D721Med (cell line): Measurements from ENCODE around the gene TGFBR2.

Experiments used
- DNase-seq: peaks from one replicate; pipeline ENCODE4 v3.0.0; 2011; ENCODE audit warnings: low spot score; ENCODE audit not compliant: insufficient read length
- FAIRE-seq: peaks from 2 replicates; lab custom pipeline; 2011; peaks lifted over from hg19 to GRCh38; lab: Jason Lieb, UNC
- TF ChIP-seq, protein P1 (sequence below): IDR thresholded peaks from 2 replicates; pipeline ENCODE4 v1.5.1; 2012; ENCODE audit warnings: mild to moderate bottlenecking, control low read depth; ENCODE audit not compliant: insufficient read depth; ENCODE audit errors: missing control alignments

TGFBR2 gene

DNA sequence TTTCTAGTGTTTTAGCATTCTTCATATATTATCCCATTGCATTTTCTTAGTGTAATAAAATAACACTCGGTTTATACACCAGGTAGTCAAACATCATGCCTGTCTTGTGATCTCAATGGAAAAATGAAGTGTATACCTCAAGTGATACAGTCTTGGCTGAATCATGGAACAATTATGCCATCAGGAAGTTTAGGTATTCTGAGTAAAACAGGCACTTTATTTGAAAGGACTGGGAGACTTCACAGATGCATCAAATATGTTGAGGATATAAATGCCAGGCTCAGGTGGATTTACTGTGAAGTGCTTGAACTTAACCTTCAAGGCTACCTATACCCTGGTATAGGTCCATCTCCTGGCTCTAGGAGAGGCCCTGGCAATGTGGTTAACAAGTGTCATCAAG lies 8.5 kb downstream of the TGFBR2 start:
- TF ChIP-seq, protein P1, sequence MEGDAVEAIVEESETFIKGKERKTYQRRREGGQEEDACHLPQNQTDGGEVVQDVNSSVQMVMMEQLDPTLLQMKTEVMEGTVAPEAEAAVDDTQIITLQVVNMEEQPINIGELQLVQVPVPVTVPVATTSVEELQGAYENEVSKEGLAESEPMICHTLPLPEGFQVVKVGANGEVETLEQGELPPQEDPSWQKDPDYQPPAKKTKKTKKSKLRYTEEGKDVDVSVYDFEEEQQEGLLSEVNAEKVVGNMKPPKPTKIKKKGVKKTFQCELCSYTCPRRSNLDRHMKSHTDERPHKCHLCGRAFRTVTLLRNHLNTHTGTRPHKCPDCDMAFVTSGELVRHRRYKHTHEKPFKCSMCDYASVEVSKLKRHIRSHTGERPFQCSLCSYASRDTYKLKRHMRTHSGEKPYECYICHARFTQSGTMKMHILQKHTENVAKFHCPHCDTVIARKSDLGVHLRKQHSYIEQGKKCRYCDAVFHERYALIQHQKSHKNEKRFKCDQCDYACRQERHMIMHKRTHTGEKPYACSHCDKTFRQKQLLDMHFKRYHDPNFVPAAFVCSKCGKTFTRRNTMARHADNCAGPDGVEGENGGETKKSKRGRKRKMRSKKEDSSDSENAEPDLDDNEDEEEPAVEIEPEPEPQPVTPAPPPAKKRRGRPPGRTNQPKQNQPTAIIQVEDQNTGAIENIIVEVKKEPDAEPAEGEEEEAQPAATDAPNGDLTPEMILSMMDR = no peak
- FAIRE-seq (no peak), DNase-seq (no peak)

DNA sequence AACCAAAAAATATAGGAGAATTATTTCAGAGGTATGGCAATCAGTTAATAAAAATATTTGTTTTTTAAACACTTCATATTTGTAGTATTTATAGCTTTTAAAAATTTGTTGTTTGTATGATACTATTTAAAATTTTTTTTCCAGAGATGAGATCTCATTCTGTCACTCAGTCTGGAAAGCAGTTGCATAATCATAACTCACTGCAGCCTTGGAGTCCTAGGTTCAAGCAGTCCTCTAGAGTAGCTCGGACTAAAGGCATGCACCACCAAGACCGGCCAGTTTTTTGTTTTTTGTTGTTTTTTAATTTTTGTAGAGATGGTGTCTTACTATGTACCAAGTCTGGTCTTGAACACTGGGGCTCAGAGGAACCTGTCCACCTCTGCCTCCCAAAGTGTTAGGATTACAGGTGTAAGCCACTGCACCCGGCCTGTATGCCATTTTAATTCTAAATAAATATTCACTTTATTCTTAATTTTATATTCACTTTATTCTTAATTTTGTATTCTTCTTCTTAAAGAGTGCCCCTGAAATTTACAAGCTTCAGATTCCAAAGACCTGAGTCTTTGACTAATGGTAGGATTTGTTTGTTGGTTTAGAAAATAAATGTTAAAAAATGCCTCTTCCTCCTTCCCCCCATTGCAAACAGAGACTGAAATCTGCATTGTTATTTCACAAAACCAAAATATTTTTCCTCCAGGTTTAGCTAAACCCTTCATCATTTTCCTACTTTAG lies 9.4 kb downstream of the TGFBR2 start:
- FAIRE-seq (no peak), DNase-seq (no peak)
- TF ChIP-seq, protein P1 = no peak

DNA sequence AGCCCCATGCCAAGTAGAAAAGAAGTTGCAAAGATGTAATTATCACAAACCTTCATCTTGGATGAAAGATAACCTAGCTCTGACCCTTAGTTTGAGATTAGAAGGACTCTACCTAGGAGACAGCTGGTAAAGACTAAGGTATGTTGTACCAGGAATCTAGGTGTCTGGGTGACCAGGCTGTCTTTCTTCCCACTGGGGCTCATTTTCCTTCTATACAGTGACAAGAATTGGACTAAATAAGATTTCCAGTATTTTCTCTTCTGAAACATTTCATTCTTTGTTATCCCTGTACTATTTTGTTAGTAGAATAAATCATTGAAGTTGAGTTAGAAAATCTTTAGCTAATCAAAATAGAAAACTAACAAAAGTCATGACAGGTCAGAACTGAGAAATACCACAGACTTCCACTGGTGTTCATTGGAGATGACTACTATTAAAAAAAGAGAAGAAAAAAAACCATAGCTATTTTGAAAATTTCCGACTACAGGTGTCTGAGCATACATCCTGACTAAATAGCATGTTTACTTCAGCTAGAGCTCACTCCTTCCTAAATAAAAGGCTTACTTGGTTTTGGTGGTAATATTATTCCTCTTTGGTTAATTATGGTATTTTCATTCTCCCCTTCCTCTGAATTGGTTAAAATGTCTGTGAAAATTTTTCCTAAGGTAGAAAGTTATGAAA lies 10.1 kb downstream of the TGFBR2 start:
- DNase-seq (no peak), FAIRE-seq (no peak)
- TF ChIP-seq, protein P1 = no peak

DNA sequence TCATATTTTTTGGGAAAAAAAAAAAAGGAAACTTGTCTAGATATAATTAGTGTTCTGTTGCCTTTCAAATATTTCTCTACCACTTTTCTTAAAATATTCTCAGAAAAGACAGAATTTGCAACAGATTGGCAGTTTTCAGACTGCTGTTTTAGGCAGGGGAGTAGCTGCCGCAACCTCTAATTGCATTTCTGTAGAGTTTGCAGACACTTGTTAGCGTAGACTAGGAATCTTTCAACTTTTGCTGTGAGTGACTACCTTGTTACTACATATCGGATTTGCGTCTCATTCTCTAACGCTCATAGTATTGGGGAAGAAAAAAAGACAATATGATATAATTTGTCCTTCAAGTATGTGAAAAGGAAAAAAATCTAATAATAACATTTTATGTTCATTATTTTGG lies 10.7 kb downstream of the TGFBR2 start:
- TF ChIP-seq, protein P1 = no peak
- DNase-seq (no peak), FAIRE-seq (no peak)

DNA sequence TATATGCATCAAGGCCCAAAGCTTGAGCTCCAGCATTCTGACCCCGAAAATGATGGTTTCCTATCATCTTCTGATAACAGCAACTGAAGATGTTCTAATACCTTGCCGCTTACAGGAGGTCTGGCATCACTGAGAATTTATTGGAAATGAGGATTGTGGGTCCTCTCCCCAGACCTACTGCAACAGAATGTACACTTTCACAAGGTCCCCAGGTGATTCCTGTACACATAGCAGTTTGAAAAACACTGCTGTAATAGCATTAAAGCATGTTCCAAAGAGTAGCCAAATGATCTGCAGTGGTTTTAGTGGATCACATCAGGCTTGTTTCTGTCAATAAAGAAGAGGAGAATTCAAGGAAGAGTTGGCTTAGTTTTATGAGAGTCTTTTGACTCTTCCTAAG lies 11.3 kb downstream of the TGFBR2 start:
- no peak for DNase-seq
- FAIRE-seq = no peak
- TF ChIP-seq, protein P1 = no peak

DNA sequence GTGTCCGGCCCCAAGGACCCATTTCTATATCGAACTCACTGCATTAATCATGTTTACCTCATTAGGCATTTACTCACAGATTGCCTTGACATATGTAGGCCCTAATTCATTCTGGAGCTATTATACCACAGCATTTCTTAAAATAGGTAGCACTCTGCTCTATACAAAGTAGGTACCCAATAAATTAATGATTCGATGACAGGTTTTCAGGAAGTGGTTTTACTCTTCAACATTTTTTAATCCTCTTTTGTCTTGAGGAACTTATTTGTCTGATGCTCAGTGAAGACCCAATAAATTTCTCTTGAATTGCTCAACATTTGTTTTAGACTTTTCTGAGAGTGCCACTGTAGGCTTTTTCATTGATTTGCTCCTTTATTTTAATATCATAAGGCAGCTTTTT lies 12.1 kb downstream of the TGFBR2 start:
- TF ChIP-seq, protein P1 = no peak
- DNase-seq (no peak), FAIRE-seq (no peak)

DNA sequence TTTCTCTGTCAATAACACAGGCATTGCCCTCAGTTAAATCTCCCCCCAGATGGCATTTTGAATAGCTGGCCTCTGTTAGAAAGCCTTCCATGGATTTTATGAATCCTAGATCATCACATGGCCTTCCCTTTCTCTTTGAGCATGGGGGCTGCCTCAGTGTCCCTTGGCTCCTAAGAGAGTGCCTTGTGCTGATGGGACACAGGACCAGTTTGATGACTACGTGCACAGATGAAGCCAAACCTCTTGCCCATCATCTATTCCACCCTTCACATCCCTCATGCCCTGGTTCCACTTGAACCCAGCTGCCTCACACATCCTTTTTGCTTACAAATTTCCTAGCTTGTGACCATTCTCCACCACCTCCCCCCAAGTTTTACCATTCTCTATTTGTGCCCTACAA lies 12.9 kb downstream of the TGFBR2 start:
- FAIRE-seq = no peak
- TF ChIP-seq, protein P1 = no peak
- no peak for DNase-seq
